Iris pigment epithelial cell (primary cell): ENCODE results near the gene MS4A6A.
"Not testable (repeated sequence)": the region's sequence is repeated elsewhere in the genome, so short reads cannot be mapped to it uniquely, and the experiment has no call there.

Source experiments
- DNase-seq: peaks from one replicate; pipeline ENCODE4 v3.0.0-alpha.2; 2011; ENCODE audit warnings: low read depth

The MS4A6A gene

GRCh38 chr11:60183591-60184205 lies 815 bp upstream of the MS4A6A start:
- DNase-seq: no peak

DNA sequence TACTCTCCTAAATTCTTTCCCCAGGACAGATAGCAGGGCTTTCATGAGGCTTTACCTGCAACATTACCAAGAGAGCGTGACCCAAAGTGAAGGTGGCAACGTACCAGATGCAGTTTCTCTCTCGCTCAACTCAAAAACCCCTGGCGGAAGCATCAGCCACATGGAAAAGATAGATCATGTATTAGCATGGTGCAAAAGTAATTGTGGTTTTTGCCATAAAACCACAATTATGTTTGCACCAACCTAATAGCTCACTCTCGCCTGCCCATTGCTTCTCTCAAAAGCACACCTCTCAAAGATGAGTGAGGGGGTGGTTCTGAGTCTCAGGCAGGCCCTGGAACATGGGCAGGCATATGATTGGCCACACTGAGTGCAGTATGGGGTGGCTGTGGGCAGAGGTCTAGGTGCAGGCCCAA lies 7.0 kb downstream of the MS4A6A start:
- DNase-seq: no peak

GRCh38 chr11:60172011-60172410 lies 10.9 kb downstream of the MS4A6A start:
- DNase-seq: no peak

DNA sequence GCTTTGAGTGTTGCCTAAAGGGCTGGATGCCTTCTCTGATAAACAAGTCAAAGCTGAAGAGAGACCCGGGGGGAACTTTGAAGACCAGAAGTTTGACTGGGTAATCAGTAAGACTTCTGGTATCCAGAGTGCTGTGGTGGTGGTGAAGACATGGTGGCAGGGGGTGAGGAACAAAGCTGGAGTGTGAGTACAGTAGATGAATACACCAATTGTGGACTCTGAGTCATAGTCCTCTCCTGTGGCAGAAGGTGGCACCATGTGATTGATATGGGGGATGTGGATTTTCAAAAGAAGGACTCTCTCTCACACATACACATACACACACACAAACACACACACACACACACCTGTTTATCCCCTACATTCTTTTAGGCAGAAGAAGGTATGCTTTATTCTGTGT lies 12.3 kb downstream of the MS4A6A start:
- DNase-seq: no peak

- peak; percentile 1 for DNase-seq
These were observed 13.5 kb downstream of the MS4A6A start for GRCh38 chr11:60169264-60169915.

GRCh38 chr11:60168306-60168705 lies 14.6 kb downstream of the MS4A6A start:
- no peak for DNase-seq

- DNase-seq: no peak
These were observed 16.9 kb downstream of the MS4A6A start for GRCh38 chr11:60165951-60166350.

- no peak for DNase-seq
These were observed 17.3 kb downstream of the MS4A6A start for GRCh38 chr11:60165538-60165937.

DNA sequence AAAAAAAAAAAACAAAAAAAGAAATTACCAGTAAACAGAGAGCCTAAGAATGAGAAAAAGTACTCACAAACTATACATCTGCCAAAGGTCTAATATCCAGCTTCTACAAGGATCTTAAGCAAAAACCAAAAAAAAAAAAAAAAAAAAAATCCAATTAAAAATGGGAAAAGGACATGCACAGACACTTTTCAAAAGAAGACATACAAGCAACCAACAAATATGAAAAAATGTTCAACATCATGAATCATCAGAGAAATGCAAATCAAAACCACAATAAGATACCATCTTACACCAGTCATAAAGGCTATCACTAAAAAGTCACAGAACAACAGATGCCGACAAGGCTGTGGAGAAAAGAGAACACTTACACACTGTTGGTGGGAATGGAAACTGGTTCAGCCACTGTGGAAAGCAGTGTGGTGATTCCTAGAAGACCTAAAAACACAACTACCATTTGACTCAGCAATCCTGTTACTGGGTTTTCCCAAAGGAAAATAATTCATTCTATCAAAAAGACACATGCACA lies 18.3 kb downstream of the MS4A6A start:
- DNase-seq: no peak

- no peak for DNase-seq
These were observed 21.1 kb downstream of the MS4A6A start for GRCh38 chr11:60161766-60162165.

GRCh38 chr11:60161107-60161506 lies 21.8 kb downstream of the MS4A6A start:
- DNase-seq: no peak

- no peak for DNase-seq
These were observed 23.0 kb downstream of the MS4A6A start for GRCh38 chr11:60159868-60160267.

DNA sequence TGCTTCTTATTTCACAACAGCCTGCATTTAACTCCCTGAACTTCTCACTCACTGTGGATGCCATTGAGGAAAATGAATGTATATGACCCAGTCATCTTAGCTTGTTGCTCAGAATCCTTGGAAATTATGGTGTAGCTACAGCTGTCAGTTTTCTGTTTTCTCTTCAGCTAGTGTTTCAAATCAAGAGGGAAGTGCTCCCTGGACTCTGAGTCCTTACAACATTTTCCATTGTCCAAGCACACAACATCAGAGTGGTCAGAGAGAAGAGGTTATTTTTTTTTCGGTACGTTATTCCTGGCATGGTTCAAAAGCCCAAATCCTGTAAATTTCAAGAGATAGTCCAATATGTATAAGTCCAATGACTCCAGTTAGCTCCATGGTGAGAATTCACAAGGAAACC lies 23.6 kb downstream of the MS4A6A start:
- no peak for DNase-seq

- no peak for DNase-seq
These were observed 24.2 kb downstream of the MS4A6A start for GRCh38 chr11:60158636-60159035.

GRCh38 chr11:60155931-60156330 lies 27.0 kb downstream of the MS4A6A start:
- no peak for DNase-seq

GRCh38 chr11:60152727-60153126 lies 30.2 kb downstream of the MS4A6A start:
- DNase-seq: not testable (repeated sequence)

GRCh38 chr11:60150279-60150678 lies 32.6 kb downstream of the MS4A6A start:
- no peak for DNase-seq

- no peak for DNase-seq
These were observed 37.2 kb downstream of the MS4A6A start for GRCh38 chr11:60145677-60146076.

DNA sequence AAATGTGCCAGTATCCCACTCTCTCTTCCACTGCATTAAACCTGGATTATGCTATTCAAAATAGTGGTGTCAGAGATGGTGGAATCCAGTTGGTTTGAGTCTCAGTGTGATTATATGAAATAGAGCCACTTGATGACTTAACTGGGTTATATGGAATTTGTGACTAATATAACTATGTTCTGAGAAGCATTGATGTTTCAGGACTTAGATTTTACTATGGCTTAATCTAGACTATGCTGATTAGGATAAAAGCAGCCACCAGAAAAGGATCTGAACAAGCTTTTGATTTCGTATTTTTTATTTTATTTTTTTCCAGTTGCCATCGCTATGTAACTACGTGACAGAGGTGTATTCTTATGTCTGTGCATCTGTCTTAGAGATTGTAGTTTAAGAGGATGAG lies 39.1 kb downstream of the MS4A6A start:
- no peak for DNase-seq

- no peak for DNase-seq
These were observed 49.0 kb downstream of the MS4A6A start for GRCh38 chr11:60133917-60134316.

DNA sequence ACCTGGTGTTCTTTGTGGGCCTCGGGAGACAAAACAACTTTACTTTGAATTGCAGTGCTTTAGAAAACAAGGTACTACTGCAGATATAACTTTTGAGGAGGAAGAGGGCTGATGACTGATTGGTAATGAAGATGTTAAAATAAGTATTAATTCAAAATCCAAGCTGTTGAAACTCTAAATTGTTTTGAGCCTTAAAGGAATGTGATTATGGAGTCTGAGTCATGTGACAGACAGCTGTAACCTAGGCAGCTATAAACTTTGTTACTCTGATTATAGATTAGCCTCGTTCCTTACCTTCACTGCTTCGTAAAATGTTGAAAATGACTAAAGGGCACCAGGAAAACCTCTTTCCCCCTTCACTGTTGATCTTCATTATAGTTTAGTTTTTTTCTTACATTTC lies 51.0 kb downstream of the MS4A6A start:
- DNase-seq: no peak

DNA sequence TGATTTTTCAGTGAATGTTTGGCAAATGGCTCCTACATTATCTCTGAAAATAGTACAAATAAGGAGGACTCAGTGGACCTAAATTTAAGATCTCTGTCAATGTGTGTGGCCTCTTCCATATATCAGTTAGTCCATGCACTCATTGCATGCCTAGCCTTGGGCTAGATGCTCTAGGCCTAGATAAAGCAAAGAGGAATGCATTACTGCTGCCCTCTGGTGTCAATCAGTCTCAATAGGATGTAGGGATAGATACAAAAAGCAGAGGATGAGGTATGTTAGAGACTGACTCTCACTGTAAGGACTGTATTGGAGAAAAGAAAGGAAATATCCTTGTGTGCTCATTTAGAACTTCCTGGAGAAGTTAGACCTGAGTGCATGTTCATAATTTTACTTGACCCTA lies 52.4 kb downstream of the MS4A6A start:
- DNase-seq: peak; percentile 18

GRCh38 chr11:60129853-60130252 lies 53.0 kb downstream of the MS4A6A start:
- no peak for DNase-seq

GRCh38 chr11:60128866-60129265 lies 54.0 kb downstream of the MS4A6A start:
- DNase-seq: not testable (repeated sequence)
